Sciatic nerve (tissue), 2 donors: ENCODE results near the gene PPP2R2C. TPM values are rescaled to one million over a fixed set of nuclear protein-coding genes. Genes with fewer than 3 reads are reported as not detected.

ENCODE experiments used
- ATAC-seq: fragments of 200-7000 bp; cut with Tn5 transposase; one replicate; pipeline ENCODE4 v1.9.1; 2020; ENCODE audit warnings: mild to moderate bottlenecking, moderate library complexity
- DNase-seq: peaks from one replicate; pipeline ENCODE4 v3.0.0-alpha.2; 2020; ENCODE audit warnings: low spot score
- intact Hi-C: fragments of 100-400 bp; cut with DNase I; formaldehyde crosslinking; loops from one replicate; pipeline ENCODE4 v1.14.2; 2022
- total RNA-seq: library from RNA; stranded (reverse); fragmentation: NEBNext Ultra II Directional; extraction: Animal tissue kit (Norgen Biotek cat#: 25700); gene quantifications from one replicate; pipeline ENCODE4 v1.2.1, GENCODE V29; 2021
- donor health status: DM: no; HTN: no; CAD: no.
- donor health status: DM: no; HTN: no; CAD: no.

PPP2R2C gene
- total RNA-seq, 1 donor from 2014 or later: 0.58 TPM

DNA sequence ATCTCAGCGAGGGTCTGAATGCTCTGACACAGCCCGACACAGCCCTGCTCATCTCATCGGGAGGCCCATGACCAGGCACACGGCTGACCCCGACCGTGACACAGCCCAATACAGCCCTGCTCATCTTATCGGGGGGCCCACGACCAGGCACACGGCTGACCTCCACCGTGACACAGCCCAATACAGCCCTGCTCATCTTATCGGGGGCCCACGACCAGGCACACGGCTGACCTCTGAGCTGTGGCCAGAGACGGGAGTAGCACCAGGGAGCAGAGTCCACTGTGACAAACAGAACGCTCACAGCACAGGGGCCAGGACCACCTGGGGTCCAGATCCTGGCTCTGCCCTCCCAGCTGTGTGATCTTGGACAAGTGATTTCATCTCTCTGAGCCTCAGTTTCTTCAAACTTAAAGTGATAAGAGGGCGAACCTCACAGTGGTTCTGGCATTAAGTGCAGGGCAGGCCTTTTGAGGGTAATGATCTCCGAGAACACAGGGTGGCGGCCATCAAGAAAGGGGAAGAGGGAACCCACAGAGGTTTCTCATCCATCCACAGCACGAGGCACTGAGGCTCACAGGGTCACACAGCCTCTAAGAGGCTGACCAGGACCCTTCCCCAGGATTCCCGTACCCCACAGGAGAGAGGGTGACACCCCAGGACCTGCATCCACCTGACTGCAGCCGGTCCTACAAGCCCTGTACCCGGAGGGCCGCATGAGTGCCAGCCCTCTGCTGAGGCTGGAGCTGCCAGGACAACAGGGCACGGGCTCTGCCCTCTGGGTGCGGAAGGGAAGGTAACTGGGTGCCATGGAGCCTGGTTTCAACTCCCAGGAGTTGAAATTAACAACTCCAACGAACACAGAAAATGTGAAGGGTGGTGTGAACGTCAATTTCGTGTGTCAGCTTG lies 142.7 kb downstream of the PPP2R2C start:
- DNase-seq (no peak), ATAC-seq (no peak)
- intact Hi-C loops: no loop called here

DNA sequence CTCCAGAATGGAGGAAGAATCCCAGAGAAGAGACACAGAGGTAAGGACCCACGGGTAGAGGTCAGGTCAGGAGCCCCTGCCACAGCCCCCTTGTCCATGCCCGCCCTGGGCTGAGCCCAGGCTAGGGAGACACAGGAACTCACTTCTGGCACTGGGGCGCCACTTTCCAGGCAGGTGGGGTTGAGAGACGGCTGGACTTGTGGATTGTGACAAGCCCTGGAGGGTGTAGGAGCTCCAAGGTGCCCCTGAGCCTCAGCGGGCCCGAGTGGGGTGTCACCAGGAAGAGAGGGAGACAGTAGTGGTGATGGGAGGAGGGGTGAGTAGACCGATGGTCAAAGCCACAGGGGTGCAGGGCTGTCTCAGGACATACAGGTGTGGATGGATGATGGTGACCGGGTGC lies 143.9 kb downstream of the PPP2R2C start:
- intact Hi-C loops: no loop called here
- DNase-seq (no peak), ATAC-seq (no peak)

DNA sequence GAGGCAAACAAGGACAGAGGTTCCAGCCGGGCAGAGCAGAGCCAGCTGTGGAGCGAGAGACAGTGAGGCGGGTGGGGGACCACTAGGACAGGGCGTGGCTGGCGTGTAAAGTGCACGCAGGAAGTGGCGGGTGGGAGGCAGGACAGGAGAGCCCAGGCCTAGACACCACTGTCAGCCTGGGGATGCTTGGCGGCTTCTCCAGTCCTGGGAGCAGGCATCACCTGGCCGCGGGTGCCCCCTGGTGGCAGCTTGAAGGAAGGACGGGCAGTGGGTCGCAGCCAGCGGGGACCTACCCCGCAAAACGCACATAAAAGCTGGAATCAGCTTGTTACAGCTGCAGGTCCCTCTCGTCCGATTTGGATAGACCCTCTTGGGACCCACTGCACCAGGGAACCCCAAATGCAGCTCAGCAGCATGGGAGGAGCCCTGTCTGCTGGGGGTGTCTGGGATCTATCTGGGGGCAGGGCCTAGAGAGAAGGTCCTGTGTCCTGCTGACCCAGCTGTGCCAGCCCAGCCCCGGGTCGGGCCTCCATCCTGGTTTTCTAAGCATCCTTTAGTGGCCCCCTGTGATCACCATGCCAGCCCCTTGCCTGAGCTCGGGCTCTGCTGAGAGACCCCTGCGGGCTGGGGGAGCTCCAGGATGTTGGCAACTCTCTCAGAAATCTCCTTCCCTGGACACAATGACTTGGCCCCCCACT lies 145.0 kb downstream of the PPP2R2C start:
- DNase-seq (peak; percentile 90), ATAC-seq (peak; percentile 86)
- intact Hi-C loops: loop anchor here (2.0 kb wide), 1 partner anchor 75 kb away; no protein-coding TSS in a partner anchor

DNA sequence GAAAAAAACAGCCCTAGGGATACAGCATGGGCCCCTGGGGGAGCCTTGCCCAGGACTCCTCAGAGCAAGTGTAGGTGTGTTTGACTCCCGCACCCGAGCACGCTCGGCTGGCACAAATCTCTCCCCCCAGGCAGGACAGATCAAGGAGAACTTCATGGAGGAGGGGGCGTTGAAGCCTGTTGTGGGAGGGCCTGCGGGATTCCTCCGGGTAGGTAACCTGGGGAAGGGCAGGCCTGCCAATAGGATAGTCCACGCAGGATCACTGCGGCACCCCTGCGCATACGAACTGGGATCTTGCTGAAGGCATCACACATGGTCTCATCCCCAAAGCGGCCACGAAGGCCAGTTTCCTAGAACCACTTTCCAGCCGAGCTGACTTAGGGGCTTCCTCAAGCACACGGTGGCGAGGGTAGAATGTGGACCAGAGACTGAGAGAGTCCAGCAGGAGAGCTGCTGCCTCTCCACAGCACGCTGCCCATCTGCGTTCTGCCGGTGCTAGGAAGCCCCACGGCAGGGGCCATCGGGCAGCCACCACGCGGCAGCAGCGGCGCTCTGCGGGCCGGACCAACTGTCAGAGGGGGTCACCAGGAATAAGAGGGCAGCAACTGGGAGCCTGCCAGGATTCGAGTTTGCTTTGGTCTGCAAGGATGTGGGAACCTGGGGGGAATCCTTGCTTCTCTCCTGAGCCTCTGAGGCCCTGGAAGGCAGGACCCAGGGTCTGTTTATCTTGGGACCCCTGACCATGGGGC lies 145.9 kb downstream of the PPP2R2C start:
- no peak for ATAC-seq
- DNase-seq: no peak
- intact Hi-C loops: loop anchor here (2.0 kb wide), 1 partner anchor 74 kb away; no protein-coding TSS in a partner anchor

DNA sequence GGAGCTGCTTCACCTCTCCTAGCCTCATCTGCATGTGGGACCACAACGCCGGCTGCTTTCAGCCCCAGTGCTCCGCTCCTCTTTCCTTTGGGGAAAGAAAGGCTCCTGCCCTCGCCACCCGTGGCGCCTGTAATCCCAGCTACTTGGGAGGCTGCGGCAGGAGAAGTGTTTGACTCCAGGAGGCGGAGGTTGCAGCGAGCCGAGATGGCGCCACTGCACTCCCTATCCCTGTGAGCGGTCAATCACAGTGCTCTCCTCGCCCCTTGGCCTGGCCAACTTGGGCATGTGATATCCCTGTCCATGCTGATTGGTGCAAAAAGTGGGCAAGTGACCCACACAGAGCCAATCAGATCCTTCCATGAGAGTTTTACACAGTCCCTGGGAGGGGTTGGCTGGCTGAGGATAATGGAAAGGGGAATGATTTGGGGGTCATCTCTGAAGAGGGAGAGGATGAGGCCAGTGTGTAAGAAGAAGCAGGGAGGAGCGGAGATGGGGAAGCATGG lies 146.6 kb downstream of the PPP2R2C start:
- ATAC-seq (no peak), DNase-seq (no peak)
- intact Hi-C loops: loop anchor here (2.0 kb wide), 1 partner anchor 73 kb away; no protein-coding TSS in a partner anchor

DNA sequence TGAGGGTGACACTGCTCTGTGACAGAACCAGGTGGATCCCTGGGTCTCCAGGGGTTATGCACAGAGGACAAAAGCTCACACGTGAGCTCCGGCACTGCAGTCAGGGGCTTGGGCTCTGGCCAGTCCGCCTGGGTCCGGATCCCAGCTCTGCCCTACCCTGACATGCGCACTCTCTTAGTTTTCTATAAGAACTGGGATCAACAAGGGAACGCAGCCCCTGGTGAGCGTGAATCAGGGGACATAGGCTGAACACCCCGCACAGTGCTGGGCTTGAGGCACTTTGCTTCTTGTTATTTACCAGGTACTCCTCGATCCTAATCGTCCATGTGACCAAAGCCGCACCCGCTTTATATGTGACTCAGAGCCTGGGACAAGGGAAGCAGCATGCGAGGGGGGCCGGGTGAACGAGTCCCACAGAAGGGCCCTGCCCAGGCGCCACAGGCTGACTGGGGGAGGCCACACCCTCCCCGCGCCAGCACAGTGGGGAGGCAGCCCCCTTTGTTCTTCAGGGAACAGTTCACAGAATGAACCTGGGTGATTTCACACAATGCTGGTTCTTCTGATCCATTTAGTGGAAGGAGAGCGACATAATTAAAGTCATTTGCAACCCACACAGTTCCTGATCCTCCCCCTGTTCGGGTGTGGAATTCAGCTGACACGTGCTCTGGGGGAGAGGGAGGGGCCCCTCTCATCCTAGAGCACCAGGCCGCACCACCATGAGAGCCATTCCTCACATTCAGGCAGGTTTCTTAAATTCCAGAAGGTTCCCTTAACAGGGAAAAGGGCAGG lies 147.2 kb downstream of the PPP2R2C start:
- DNase-seq (no peak), ATAC-seq (no peak)
- intact Hi-C loops: no loop called here

DNA sequence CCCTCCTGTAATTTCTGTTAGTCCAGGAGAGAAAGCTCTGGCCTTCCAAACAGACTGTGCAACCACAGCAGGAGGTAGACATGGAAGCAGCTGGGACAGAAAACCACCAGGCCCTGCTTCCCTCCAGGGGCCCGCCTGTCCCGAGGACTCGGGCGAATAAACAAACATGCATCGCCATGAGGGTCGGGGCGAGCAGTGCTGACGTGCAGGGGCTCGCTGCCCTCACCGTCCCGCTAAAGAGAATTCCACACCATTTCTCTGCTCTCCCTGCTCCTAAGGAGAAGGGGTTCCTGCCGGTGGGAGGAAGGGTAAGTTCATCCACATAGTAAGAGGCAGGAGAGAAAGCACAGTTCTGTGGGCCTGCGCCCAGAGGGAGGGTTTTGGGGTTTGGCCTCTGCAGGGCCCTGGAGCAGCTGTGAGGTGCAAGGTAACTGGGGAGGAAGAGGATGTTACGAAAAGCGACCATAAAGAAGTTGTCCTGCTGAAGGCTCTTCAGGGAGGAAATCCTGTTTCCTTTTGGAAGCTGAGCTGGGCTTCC lies 147.9 kb downstream of the PPP2R2C start:
- intact Hi-C loops: no loop called here
- no peak for ATAC-seq

DNA sequence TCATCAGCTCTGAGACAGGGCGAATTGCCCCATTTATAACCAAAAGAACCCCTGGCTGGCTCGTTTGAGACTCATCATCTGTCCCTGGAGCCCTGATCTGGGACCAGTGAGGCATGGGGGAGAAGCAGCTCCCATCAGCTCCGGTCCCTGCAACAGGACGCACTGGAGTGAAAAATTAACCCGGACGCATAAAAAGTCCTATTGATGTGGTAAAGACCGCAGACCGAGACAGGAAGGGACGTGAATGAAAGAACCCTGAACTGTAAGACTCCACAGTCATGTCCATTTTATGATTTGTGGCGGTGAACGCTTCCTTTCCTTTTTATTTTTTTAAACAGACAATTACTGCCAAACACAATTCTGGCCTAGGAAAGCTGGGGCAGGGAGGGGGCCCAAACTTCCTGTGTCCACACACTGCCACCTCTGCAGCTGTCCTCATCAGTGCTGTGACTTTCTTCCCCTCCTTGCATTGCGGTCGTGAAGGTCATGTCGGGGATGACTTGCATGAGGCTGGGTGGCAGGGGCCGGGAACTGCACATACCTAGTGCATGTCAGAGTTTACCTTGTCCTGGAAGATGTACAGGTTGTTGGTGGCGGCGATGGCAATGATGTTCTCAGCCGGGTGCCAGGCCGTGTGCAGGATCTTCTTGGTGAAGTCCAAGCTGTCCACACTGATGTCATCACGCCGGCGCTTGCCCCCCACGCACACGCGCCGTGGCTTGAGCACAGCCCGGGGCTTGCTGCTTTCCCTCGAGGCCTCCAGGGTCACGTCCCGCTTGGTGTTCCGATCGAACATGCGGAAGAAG lies 149.4 kb downstream of the PPP2R2C start:
- DNase-seq (no peak), ATAC-seq (no peak)
- intact Hi-C loops: no loop called here

More for the DNA sequence above, 147.9 kb downstream of the PPP2R2C start:
- no peak for DNase-seq

DNA sequence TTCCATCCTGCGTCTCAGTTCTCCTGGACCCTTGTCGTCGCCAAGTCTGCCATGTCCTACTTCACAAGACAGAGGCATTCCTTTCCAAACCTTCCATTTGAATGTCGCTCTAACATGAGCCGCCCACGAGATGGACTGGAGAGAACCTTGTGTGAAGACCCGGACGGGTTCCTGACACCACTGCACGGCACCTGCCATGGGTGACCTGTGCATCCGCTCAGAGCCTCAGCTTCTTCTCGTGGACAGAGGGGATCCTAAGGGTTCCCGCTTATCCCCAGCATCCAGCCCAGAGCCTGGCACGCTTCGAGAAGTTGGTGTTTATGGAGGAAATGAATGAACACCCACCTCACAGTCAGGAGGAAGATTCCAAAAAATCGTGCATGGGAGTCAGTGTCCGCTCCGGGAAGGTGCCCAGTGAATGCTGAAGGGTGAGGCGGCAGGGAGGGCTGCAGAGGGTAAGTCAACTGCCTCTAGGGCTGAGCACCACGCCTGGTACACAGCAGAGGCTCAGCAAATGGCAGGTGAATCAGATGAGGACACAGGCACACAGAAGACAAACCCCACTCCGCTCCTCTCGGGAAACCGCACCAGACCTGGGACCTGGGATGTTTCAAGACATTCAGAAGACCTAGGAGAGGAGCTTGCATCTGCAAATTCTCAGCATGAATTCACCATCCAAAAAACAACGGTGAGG lies 150.2 kb downstream of the PPP2R2C start:
- ATAC-seq (no peak), DNase-seq (no peak)
- intact Hi-C loops: no loop called here

DNA sequence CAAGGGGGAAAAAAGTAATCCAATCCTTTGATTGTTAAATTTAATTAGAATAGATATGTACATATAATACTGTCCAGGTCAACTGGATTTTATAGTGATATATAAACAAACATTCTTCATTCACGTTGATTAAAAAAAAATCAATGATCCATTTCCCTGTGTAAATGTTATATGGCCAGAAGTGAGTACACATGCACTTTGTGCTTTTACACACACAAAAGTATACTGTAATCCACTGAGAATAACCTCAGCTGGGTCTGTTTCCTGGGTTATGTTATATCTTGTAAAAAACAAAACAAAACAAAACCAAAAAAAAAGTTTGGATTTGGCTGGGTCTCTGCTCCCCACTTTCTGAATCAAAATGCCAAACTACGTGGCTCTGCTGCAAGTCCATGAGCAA lies 151.1 kb downstream of the PPP2R2C start:
- ATAC-seq (no peak), DNase-seq (no peak)
- intact Hi-C loops: no loop called here

DNA sequence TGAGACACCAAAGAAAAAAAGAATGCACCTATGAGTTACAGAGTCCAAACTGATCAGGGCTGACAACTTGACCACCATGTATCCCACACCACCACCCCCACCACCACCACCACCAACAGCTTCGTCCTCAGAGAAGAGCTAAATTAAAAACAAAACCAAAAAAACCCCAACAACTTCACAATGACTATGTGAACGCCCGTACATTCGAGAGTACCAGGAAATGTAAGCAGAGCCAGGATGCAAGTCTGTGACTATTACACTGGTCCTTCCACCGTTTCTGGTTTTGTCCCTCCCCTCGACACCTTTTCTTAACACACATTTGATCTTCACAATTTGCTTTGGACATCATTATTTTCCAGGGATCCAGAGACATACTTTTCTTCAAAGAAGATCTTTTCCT lies 151.8 kb downstream of the PPP2R2C start:
- intact Hi-C loops: no loop called here
- ATAC-seq: no peak
- no peak for DNase-seq

DNA sequence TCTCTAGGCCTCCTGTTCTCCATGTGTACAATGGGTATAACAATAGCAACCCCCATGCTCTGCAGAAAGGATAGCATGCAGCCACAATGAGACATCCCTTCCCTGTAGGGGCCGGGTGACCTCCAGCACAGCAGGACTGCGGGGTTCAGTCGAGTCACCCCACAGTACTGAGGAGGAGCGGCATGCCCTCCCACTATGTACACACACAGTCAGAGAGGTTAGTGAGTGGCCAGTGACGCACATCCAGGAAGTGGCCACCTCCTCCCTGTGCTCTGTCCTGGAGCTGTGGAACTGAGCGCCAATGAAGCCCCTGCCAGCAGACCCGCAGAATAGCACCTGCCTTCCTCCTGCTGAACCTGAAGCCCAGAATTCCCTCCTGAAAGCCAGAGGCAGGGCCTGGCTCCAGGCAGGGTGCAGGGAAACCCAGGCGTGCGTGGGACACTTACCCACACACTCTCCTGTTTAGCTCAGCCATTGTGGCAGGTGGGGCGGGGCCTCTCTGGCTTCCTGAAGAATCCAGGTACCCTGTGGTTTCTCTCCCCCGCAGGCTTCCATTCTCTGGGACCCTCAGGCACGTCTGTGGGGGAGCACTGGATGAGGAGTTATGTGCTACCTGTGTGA lies 152.8 kb downstream of the PPP2R2C start:
- ATAC-seq (no peak), DNase-seq (no peak)
- intact Hi-C loops: no loop called here

DNA sequence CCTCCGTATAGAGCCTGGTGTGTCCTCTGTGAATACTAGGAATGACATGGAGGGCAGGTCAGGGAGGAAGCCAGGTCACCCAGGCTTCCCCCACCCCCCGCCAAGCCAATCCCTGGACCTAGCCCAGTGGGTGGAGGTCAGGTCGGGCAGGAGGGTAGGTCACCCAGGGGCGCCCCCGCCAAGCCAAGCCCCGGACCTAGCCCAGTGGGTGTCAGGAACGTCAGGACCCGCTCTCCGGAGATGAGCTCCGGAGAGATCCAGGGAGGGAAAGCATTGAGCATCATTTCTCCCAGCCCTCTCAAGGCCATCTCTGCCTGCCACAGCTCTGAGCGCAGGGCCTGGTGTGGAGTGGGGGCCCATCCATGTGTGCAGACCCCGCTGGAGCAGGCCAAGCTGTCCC lies 154.2 kb downstream of the PPP2R2C start:
- intact Hi-C loops: no loop called here

DNA sequence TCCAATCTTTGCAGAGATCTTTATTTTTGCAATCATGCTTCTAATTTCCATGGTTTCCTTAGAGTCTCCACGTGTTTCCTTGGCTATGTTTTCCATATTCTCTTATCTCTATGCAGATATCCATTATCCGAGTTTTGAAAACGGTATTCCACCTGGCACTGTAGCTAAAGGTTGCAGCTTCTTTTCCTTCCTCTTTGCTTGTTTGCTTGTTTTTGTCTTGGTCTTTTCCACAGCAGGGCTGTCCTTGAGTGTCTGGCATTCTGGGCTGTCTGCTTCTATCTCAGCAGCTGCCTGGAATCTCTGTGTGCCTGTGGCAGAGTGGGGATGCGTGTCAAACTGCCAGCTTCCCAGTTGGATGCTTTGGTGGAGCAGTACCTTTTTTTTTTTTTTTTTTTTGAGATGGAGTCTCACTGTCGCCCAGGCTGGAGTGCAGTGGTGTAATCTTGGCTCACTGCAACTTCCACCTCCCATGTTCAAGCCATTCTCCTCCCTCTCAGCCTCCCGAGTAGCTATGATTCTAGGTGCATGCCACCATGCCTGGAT lies 155.9 kb downstream of the PPP2R2C start:
- ATAC-seq: no peak
- DNase-seq: no peak
- intact Hi-C loops: no loop called here

More for the DNA sequence above, 154.2 kb downstream of the PPP2R2C start:
- ATAC-seq: no peak
- no peak for DNase-seq

DNA sequence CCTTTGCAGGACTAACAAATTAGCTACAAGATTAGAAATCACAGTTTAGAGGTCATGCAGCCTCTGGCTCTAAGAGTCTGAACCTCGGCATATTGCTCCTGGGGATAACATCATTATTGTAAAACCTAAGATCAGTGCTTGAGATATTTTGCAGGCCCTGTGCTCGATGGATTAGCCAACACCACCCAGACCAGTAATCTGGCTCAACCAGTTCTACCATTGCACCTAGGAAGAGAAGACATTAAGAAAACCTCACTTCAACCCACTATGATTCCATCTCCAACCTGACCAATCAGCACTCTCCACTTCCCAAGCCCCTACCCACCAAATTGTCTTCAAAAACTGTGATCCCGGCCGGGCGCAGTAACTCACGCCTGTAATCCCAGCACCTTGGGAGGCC lies 159.2 kb downstream of the PPP2R2C start:
- intact Hi-C loops: no loop called here
- DNase-seq: no peak
- ATAC-seq: no peak

DNA sequence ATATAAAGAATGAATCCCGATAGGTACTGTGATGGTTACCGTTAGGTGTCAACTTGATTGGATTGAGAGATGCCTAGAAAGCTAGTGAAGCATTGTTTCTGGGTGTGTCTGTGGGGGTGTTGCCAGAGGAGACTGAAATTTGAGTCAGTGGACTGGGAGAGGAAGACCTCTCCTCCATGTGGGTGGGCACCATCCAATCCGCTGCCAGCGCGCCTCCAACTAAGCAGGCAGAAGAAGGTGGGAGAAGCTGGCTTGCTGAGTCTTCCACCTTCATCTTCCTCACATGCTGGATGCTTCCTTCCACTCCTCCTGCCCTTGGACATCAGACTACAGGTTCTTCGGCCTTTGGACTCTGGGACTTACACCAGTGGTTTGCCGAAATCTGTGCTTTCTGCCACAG lies 162.6 kb downstream of the PPP2R2C start:
- no peak for ATAC-seq
- intact Hi-C loops: no loop called here
- no peak for DNase-seq
